ENCODE results near the gene ROBO4. TPM values are rescaled to one million over a fixed set of nuclear protein-coding genes. Genes with fewer than 3 reads are reported as not detected.
A peak's percentile ranks its signal among the peaks of the same experiment; 100 is the strongest.

The ROBO4 gene
- total and polyA plus RNA-seq, 2 of the 13 experiments (the other 11 are each of a cell fraction or from before 2014, with no cell fraction given), result 0.07 to 1.1 TPM

- TF ChIP-seq CREM (IDR thresholded peaks at IDR 0.05) (peak; percentile 57), CREM (CRISPR knock-in tag; IDR thresholded peaks at IDR 0.05) (no peak), ZNF296 (CRISPR knock-in tag; conservative IDR thresholded peaks at IDR 0.05) (no peak), PAF1 (CRISPR knock-in tag; IDR thresholded peaks at IDR 0.05) (no peak), GABPA (IDR thresholded peaks at IDR 0.05; ENCODE audit: low read depth, low read length) (no peak), GABPA (CRISPR knock-in tag; IDR thresholded peaks at IDR 0.05; ENCODE audit: low read depth) (0 out of 2 replicates have a peak, but pooled peaks have one; percentile 13), ATAD3A (CRISPR knock-in tag; IDR thresholded peaks at IDR 0.05) (no peak), NPAS2 (CRISPR knock-in tag; IDR thresholded peaks at IDR 0.05; ENCODE audit: borderline replicate concordance) (no peak), ZNF207 (IDR thresholded peaks at IDR 0.05; ENCODE audit: borderline replicate concordance) (no peak), ZNF660 (CRISPR knock-in tag; IDR thresholded peaks at IDR 0.05; ENCODE audit: borderline replicate concordance, low read depth) (no peak), ZFP90 (CRISPR knock-in tag; IDR thresholded peaks at IDR 0.05; ENCODE audit: borderline replicate concordance) (no peak), PPARG (CRISPR knock-in tag; conservative IDR thresholded peaks at IDR 0.05) (no peak; the same call in 1 of the 2 replicates), RBM22 (optimal IDR thresholded peaks at IDR 0.05; ENCODE audit: low read length) (no peak), ZNF790 (CRISPR knock-in tag; IDR thresholded peaks at IDR 0.05; ENCODE audit: borderline replicate concordance) (no peak), ZFP62 (CRISPR knock-in tag; IDR thresholded peaks at IDR 0.05) (no peak), CENPBD1 (CRISPR knock-in tag; IDR thresholded peaks at IDR 0.05; ENCODE audit: borderline replicate concordance, low read depth) (no peak), NR2F2 (IDR thresholded peaks at IDR 0.05; ENCODE audit: borderline replicate concordance, low read depth) (0 out of 2 replicates have a peak, but pooled peaks have one; percentile 35), PCBP2 (optimal IDR thresholded peaks at IDR 0.05; ENCODE audit: low read depth, low read length, poor library complexity, severe bottlenecking) (no peak), GATAD1 (CRISPR knock-in tag; IDR thresholded peaks at IDR 0.05) (no peak), U2AF1 (optimal IDR thresholded peaks at IDR 0.05; ENCODE audit: low read depth, low read length) (no peak), SALL2 (CRISPR knock-in tag; IDR thresholded peaks at IDR 0.05) (no peak), ZNF30 (CRISPR knock-in tag; IDR thresholded peaks at IDR 0.05) (no peak), E2F2 (CRISPR knock-in tag; IDR thresholded peaks at IDR 0.05; ENCODE audit: borderline replicate concordance) (no peak), KAT7 (CRISPR knock-in tag; IDR thresholded peaks at IDR 0.05; ENCODE audit: borderline replicate concordance) (no peak), ZSCAN22 (CRISPR knock-in tag; IDR thresholded peaks at IDR 0.05) (no peak)
- TF ChIP-seq, protein P1, sequence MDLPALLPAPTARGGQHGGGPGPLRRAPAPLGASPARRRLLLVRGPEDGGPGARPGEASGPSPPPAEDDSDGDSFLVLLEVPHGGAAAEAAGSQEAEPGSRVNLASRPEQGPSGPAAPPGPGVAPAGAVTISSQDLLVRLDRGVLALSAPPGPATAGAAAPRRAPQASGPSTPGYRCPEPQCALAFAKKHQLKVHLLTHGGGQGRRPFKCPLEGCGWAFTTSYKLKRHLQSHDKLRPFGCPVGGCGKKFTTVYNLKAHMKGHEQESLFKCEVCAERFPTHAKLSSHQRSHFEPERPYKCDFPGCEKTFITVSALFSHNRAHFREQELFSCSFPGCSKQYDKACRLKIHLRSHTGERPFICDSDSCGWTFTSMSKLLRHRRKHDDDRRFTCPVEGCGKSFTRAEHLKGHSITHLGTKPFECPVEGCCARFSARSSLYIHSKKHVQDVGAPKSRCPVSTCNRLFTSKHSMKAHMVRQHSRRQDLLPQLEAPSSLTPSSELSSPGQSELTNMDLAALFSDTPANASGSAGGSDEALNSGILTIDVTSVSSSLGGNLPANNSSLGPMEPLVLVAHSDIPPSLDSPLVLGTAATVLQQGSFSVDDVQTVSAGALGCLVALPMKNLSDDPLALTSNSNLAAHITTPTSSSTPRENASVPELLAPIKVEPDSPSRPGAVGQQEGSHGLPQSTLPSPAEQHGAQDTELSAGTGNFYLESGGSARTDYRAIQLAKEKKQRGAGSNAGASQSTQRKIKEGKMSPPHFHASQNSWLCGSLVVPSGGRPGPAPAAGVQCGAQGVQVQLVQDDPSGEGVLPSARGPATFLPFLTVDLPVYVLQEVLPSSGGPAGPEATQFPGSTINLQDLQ (CRISPR knock-in tag; IDR thresholded peaks at IDR 0.05), result no peak
- TF ChIP-seq, protein P2, sequence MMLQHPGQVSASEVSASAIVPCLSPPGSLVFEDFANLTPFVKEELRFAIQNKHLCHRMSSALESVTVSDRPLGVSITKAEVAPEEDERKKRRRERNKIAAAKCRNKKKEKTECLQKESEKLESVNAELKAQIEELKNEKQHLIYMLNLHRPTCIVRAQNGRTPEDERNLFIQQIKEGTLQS (CRISPR knock-in tag; IDR thresholded peaks at IDR 0.05), result no peak
- TF ChIP-seq, protein P3, sequence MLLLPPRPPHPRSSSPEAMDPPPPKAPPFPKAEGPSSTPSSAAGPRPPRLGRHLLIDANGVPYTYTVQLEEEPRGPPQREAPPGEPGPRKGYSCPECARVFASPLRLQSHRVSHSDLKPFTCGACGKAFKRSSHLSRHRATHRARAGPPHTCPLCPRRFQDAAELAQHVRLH (CRISPR knock-in tag; IDR thresholded peaks at IDR 0.05; ENCODE audit: borderline replicate concordance, low read depth), result no peak
Observed at GRCh38 chr11:124934862-124935547, 37.3 kb upstream of the ROBO4 start (continued).

Data from HepG2 (cell line).